COLO668 (cell line): Measurements from ENCODE around the gene HSPB6.
"Not testable (repeated sequence)": the region's sequence is repeated elsewhere in the genome, so short reads cannot be mapped to it uniquely, and the experiment has no call there.

Experiments used
- DNase-seq: peaks from one replicate; lab custom pipeline; 2025; ENCODE audit not compliant: unreplicated experiment; lab: John Stamatoyannopoulos, UW

HSPB6 gene

DNA sequence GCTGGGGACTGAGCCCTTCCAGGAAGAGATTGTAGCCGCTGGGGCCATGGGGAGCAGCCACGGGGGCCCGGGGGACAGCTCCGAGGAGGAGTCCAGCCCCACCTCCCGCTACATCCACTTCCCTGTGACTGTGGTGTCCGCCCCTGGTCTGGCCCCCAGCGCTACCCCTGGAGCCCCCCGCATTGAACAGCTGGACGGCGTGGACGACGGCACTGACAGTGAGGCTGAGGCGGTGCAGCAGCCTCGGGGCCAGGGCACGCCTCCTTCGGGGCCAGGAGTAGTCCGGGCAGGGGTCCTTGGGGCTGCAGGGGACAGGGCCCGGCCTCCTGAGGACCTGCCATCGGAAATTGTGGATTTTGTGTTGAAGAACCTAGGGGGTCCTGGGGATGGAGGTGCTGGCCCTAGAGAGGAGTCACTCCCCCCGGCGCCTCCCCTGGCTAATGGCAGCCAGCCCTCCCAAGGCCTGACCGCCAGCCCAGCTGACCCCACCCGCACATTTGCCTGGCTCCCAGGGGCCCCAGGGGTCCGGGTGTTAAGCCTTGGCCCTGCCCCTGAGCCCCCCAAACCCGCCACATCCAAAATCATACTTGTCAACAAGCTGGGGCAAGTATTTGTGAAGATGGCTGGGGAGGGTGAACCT lies 24.2 kb downstream of the HSPB6 start:
- no peak for DNase-seq

DNA sequence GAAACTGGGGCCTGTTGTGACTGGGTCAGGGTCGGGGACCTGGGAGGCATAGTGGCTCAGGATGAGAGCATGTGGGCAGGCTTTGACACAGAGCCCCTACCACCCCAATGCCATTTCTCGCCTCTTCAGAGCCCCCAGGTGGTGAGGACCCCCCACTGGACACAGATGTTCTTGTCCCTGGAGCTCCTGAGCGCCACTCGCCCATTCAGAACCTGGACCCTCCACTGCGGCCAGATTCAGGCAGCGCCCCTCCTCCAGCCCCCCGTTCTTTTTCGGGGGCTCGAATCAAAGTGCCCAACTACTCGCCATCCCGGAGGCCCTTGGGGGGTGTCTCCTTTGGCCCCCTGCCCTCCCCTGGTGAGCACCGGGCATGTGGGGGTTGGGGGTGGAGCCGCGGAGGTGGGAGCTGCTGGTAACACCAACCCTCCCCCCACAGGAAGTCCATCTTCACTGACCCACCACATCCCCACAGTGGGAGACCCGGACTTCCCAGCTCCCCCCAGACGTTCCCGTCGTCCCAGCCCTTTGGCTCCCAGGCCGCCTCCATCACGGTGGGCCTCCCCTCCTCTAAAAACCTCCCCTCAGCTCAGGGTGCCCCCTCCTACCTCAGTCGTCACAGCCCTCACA lies 24.9 kb downstream of the HSPB6 start:
- no peak for DNase-seq

DNA sequence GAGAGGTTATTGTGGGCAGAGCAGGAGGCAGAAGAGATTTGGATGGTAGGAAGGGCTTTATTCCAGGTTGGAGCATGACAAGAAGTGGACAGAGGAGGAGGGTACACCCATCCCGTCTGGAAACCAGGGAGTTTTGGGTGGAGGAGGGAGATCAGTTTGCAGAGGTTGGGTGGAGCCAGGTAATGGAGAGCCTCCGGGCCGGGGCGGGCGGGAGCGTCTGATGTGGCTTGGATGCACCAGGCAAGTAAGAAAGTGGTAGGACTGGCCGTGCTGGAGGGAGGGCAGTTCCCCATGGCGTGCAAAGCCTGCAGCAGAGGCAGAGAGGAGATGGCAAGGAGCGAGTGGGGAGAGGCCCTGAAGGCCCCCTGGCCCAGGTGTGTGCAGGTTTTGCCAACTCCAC lies 25.5 kb downstream of the HSPB6 start:
- DNase-seq, result no peak

DNA sequence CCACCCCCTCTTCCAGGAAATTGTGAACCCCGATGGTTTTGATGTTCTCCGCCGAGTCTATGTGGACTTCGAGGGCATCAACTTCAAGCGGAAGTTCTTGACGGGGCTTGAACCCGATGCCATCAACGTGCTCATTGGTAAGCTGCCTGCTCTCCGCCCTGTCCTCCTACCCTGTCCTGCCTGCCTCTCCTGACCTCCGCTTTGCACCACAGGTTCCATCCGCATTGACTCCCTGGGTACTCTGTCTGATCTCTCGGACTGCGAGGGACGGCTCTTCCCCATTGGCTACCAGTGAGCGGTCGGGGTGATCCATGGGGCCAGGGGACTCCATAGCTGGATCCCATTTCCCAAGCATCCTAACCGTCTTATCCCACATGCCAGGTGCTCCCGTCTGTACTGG lies 26.5 kb downstream of the HSPB6 start:
- DNase-seq, result no peak

DNA sequence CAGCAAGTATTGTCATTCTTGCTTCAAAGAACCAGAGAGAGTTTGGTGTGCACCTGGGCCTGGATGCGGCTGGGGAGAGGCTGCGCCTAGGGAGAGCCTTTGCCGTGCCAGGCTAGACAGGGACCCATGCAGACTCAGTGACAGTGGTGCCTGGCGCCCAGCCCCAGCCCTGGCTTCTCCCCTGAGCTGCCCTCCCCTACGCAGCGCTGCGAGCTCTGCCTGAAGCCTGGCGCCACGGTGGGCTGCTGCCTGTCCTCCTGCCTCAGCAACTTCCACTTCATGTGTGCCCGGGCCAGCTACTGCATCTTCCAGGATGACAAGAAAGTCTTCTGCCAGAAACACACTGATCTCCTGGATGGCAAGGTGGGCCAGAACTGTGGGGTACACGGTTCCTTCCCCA lies 27.1 kb downstream of the HSPB6 start:
- no peak for DNase-seq

DNA sequence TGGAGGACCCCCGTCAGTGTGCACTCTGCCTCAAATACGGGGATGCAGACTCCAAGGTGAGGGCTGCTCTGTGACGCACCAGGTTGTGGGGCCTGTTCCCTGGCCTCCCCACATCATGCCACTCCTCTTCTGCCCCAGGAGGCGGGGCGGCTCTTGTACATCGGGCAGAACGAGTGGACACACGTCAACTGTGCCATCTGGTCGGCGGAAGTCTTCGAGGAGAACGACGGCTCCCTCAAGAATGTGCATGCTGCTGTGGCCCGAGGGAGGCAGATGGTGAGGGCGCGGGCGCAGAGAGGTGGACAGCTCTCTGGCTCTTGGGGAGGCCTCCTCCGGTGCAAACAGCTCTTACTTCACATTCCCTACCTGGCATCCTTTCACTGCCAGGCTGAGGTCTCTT lies 27.8 kb downstream of the HSPB6 start:
- DNase-seq, result no peak

DNA sequence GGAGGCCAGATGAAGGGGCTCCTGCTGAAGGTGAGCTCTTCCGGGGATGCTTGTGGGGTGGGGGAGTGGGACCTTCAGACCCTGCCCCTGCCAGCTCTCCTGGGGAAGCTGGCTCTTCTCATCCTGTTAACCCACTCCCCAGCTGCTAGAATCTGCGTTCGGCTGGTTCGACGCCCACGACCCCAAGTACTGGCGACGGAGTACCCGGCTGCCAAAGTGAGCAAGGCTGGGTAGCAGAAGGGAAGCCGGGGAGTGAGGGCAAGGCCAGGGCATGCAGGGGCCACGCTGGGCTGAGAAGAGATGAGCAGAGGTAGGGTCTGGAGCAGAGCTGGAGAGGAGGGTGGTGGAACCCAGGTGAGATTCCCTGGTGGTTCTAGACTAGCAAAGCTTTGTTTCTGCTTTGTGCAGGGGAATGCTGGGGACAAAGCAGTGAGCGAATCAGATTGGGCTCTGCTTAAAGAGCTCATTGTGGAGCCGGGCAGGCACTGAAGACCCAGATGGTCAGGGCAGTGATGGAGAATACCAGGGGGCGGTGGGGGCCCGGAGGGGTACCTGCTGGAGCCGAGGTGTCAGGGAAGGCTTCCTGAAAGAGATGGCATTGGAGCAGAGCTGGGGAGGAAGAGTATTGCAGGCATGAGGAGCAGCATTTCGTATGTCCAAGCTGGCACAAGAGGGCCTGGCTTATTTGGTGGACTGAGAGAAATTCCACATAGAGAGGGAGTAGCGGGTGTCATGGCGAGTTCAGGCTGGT lies 28.7 kb downstream of the HSPB6 start:
- no peak for DNase-seq

DNA sequence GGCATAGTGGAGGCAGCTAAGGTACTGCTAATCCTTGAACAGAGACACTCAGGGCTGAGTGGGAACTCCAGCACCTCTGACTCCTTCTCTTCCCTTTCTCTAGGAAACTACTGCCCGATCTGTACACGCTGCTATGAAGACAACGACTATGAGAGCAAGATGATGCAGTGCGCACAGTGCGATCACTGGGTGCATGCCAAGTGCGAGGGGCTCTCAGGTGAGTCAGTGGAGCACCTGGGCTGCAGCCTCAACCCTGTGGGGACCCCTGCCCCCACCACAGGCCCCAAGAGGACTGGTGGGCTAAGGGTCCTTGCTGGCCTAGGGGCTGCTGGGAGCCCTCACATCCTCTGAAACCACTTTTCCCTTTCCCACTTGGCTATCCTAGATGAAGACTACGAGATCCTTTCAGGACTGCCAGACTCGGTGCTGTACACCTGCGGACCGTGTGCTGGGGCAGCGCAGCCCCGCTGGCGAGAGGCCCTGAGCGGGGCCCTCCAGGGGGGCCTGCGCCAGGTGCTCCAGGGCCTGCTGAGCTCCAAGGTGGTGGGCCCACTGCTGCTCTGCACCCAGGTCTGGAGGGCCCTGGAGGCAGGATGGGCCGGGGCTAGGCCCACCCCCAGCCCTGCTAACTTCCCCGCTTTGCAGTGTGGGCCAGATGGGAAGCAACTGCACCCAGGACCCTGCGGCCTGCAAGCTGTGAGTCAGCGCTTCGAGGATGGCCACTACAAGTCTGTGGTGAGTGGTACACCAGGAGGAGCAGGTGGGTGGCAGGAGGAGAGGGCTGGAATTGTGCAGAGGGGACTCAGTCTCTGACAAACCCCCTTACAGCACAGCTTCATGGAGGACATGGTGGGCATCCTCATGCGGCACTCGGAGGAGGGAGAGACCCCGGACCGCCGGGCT lies 29.5 kb downstream of the HSPB6 start:
- DNase-seq, result no peak

DNA sequence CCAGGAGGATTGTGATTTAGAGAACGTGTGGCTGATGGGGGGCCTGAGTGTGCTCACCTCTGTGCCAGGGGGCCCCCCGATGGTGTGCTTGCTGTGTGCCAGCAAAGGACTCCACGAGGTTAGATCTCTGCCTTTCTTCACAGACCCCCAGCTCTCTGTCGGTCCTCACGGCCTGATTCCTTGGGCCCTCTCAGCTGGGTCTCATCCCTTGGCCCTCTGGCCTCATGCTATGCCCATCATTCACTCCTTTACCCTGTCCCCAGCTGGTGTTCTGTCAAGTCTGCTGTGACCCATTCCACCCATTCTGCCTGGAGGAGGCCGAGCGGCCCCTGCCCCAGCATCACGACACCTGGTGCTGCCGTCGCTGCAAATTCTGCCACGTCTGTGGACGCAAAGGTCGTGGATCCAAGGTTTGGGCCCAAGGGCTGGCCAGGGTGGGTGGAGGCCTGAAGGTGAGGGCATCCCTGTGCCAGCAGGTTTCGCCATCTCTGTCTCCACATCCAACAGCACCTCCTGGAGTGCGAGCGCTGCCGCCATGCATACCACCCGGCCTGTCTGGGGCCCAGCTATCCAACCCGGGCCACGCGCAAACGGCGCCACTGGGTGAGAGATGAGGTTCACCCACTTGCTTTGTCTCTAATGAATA lies 31.5 kb downstream of the HSPB6 start:
- DNase-seq, result no peak

DNA sequence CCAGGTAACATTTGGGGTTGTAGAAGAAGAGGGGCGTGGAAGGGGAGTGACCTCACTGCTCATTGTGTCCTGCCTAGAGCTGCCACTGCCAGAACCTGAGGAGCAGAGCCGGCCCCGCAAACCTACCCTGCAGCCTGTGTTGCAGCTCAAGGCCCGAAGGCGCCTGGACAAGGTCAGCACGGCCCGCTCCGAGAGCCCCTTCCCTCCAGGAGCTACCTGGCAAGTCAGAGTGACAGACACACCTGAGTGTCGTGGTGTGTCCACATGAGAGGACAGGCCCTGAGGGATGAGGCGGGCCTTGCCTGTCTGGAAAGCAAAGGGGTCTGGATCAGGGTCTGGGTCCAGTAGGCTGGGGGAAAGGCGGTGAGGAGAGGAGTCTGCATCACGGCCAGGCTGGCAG lies 32.3 kb downstream of the HSPB6 start:
- DNase-seq, result no peak

DNA sequence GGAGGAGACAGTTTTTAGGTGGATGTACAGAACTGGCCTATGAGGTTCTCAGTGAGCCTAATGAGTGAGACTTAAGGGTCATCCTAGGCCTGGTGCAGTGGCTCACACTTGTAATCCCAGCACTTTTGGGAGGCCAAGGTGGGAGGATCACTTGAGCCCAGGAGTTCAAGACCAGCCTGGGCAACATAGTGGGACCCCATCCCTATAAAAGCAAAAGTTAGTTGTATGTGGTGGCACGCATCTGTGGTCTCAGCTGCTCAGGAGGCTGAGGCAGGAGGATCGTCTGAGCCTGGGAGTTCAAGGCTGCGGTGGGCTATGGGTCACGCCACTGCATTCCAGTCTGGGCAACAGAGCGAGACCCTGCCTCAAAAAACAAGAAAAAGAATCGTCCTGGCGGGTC lies 32.7 kb downstream of the HSPB6 start:
- DNase-seq, result not testable (repeated sequence)

DNA sequence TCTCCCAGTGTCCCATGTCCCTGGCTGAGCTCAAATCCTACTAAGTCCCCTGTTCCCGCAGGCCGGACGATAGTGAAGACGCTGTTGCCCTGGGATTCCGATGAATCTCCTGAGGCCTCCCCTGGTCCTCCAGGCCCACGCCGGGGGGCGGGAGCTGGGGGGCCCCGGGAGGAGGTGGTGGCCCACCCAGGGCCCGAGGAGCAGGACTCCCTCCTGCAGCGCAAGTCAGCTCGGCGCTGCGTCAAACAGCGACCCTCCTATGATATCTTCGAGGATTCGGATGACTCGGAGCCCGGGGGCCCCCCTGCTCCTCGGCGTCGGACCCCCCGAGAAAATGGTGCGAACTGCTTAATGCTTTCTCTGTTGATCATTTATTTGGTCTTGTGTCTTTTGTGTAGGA lies 33.2 kb downstream of the HSPB6 start:
- DNase-seq, result no peak

DNA sequence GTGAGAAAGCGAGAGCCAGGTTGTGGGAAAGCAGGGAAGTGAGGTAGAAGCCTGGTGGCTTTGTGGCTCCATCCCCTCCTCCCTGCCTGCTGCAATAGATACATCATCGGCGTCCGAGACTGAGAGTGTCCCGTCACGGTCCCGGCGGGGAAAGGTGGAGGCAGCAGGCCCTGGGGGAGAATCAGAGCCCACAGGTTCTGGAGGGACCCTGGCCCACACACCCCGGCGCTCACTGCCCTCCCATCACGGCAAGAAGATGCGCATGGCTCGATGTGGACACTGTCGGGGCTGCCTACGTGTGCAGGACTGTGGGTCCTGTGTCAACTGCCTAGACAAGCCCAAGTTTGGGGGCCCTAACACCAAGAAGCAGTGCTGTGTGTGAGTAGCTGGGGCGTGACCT lies 33.9 kb downstream of the HSPB6 start:
- DNase-seq, result no peak

DNA sequence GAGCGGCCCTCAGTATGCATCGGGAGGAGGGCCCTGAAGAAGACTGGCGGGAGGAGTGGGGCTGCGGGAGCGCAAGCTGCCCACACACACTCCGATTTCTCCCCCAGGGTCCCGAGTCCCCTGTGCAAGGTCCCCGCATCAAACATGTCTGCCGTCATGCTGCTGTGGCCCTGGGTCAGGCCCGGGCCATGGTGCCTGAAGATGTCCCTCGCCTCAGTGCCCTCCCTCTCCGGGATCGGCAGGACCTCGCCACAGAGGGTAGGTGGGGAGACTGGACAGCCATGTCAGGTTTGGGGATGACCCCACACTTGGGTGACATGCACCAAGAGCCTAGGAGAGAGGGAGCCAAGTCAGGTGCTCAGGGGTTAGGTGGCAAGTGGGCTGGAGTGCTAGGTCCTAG lies 34.4 kb downstream of the HSPB6 start:
- no peak for DNase-seq

DNA sequence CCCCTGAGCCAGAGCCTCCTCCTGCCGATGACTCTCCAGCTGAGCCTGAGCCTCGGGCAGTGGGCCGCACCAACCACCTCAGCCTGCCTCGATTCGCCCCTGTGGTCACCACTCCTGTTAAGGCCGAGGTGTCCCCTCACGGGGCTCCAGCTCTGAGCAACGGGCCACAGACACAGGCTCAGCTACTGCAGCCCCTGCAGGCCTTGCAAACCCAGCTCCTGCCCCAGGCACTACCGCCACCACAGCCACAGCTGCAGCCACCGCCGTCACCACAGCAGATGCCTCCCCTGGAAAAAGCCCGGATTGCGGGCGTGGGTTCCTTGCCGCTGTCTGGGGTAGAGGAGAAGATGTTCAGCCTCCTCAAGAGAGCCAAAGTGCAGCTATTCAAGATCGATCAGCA lies 35.5 kb downstream of the HSPB6 start:
- DNase-seq, result no peak

DNA sequence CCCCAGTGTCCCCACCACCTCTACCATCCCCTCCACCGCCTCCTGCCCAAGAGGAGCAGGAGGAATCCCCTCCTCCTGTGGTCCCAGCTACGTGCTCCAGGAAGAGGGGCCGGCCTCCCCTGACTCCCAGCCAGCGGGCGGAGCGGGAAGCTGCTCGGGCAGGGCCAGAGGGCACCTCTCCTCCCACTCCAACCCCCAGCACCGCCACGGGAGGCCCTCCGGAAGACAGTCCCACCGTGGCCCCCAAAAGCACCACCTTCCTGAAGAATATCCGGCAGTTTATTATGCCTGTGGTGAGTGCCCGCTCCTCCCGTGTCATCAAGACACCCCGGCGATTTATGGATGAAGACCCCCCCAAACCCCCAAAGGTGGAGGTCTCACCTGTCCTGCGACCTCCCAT lies 36.2 kb downstream of the HSPB6 start:
- no peak for DNase-seq

DNA sequence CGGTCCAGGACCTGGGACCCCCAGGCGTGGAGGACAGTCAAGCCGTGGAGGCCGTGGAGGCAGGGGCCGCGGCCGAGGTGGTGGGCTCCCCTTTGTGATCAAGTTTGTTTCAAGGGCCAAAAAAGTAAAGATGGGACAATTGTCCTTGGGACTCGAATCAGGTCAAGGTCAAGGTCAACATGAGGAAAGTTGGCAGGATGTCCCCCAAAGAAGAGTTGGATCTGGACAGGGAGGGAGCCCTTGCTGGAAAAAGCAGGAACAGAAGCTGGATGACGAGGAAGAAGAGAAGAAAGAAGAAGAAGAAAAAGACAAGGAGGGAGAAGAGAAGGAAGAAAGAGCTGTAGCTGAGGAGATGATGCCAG lies 36.7 kb downstream of the HSPB6 start:
- no peak for DNase-seq

DNA sequence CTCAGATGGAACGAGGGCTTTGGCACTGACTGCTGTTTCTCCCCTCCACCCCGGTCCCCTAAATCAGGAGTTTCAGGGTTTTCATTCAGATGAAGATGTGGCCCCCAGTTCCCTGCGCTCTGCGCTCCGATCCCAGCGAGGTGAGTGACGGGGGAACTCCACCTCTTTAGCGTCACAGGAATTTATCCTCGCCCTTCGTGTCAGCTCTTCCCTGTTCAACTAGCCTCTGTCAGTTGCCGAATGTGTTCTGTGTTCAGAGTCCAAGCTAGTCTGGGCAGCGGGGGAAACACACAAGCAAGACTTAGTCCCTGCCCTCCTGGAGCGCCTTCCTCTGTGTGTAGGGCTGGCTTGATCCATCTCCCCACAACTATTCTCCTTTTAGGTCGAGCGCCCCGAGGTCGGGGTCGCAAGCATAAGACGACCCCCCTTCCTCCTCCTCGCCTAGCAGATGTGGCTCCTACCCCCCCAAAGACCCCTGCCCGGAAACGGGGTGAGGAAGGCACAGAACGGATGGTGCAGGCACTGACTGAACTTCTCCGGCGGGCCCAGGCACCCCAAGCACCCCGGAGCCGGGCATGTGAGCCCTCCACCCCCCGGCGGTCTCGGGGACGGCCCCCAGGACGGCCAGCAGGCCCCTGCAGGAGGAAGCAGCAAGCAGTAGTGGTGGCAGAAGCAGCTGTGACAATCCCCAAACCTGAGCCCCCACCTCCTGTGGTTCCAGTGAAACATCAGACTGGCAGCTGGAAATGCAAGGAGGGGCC lies 37.2 kb downstream of the HSPB6 start:
- no peak for DNase-seq

DNA sequence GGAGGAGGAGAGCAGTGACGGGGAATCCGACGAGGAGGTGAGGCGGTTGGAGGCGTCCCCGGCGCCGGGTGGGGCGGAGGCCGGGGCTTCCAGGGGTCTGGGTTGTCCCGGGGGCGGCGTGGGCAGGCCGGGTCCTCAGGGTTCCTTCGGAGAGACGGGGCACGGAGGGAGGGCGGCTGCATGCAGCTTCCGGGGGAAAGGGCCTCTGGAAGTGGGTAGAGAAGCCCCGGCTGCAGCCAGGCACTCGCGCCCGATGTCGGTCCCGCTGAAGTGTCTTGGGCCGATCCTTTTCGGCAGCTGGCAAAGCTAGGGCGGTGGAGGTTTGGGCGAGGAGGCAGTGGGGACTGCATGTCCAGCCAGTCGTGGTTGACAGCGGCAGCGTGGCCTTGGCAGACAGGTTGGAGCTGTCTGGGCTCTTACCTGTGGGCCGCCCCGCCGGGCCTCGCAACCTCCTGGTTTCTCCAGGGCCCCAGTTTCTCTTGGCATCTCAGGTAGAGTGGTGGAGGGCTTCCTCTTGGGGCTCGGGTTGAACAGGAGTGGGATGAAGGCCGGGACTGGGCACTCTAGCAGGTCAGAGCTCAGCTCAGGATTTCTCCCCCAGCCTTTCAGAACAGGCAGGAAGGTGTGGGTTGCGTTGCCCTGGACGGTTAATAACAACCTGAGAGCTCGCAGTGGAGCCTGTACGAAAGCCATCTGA lies 38.3 kb downstream of the HSPB6 start:
- peak; percentile 33 for DNase-seq
